Amniotic stem cell (primary cell): ENCODE measurements around the gene USP3.

Experiments
- DNase-seq: peaks from one replicate; lab custom pipeline; 2025; lab: John Stamatoyannopoulos, UW

The USP3 gene

GRCh38 chr15:63497642-63498467, 6.5 kb upstream of the USP3 start:
- no peak for DNase-seq

- no peak for DNase-seq
Measured at GRCh38 chr15:63499175-63499549, 5.2 kb upstream of the USP3 start.

GRCh38 chr15:63499611-63500010, 4.8 kb upstream of the USP3 start:
- no peak for DNase-seq

- no peak for DNase-seq
Measured at GRCh38 chr15:63500265-63501250, 3.8 kb upstream of the USP3 start.

- peak; percentile 67 for DNase-seq
Measured at GRCh38 chr15:63501256-63502089, 2.9 kb upstream of the USP3 start.

DNA sequence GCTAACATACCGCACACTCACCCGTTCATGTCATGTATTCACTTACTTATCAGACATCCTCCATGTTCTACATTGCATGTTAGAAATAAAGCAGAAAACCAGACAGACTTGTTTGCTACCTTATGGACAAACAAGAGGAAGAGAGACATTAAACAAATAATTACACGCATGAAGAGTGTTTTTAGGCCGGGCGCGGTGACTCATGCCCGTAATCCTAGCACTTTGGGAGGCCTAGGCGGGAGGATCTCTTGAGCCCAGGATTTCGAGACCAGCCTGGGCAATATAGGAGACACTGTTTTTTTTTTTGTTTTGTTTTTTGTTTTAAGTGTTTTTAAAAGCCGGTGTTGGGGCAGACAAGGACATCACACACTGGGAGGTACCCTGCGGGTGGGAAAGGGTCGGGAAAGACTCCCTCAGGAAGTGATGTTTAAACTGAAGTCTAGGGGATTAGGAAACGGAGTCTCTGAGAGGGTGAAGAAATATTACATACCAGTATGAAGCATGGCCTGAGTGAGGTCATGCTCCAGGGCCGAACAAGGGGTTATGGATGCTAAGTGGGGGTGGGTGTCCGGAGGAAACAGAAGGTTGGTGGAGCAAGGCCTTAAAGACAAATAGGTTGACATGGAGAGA, 2.1 kb upstream of the USP3 start:
- no peak for DNase-seq

DNA sequence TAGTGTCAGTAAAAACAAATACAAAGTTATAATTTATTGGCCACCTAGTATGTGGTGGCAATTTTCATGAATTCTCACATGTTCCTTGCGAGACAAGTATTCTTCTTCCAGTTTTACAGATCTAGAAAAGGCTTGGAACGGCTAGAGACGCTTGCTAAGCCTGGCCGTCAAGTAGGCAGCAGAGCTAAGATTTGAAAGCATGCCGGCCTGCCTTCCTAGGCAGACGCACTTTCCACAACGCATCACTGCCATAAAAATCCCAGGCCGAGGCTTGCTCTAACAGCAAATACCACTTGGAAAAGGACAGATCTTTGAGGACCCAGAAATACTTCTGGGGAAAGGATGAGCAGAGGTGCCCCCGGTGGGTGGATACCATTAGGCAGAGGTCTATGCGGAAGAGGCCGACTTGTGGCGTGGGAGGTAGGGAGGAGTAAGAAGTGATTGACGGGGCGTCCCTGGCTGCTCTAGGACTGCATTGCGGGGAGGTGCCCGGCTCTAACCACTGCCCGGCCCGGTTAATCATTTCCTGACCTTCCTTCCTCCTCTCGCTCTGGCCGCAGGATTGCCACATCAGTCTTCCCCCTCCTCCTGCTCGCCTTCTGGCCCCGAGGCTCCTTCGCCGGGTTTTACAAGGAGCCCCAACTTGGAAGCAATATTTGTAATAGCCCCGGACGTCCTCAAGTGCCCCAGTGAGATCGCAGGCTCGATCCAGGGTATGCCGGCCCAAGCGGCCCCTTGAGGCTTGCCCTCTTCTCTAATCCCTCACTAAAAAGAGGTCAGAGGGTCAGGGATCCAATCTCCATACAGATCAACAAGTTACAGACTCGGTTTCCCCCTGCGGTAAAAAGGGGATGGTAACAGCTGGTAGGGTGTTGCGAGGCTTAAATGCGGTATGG, 1.3 kb upstream of the USP3 start:
- no peak for DNase-seq

DNA sequence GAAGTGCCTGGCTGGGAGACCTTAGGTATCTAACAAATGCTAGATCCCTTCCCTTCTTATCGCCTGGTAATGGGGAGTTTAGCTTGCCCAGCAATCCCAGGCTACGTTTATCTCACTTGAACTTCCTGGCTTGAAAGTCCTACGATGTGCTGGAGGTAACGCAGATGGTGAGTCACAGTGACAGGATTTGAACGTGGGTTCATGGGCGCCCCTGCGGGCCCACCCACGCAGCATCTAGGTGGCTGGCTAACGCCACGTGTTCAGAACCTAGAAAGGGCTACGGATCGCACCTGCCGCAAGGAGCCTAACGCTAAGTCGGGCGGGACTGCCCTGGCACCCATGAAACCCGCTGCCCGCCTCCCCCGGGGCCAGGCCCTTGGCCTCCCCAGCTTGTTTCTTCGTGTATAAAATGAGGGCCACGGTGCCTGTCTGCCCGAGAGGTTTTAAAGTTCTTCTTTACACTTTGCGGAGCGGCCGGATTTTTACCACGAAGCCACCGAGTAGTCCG, 600 bp upstream of the USP3 start:
- peak; percentile 53 for DNase-seq

DNA sequence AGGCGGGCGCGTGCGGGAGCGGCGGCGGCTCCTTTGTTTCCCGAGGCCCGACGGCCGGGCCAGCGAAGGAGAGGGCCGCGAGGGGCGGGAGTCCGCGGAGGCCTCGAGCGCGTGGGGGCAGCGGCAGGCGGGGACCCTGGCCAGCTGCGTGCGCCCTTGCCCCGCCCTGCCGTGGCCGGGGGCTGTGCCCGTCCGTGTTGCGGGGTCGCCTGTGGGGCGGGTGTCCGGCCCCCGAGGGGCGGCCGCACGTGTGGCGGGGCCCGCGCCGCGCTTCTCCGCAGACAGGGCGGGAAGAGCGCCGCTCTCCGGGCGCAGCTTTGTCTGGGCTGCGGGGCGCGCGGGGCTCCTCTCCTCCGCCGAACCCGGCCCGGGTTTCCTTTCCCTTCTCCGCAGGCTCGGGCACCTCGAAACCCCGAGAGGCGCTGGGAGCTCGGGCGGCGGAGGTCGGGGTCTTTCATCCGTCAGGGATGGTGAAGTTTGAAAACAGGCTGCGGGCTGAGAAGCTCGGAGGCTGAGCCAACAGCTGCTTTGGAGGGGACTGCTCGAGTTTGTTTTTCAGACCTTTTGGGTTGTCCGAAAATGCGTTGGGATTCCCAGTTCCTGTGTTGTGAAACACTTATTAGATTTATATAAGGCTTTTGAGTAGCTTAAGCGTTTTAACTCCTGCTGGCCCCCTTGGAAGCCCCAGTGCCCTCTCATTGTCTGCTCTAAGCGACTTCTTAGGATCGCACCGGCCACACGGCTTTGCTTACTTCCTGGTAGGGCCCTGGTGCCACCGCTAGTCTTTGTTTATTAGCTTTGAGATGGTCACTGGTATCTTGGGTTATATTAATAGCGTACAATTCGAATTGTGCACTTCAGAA, 817 bp downstream of the USP3 start:
- DNase-seq: peak; percentile 48

- DNase-seq: no peak
Measured at GRCh38 chr15:63505842-63506222, 1.4 kb downstream of the USP3 start.

- no peak for DNase-seq
Measured at GRCh38 chr15:63506537-63507035, 2.2 kb downstream of the USP3 start.

GRCh38 chr15:63507878-63508818, 3.8 kb downstream of the USP3 start:
- DNase-seq: no peak

DNA sequence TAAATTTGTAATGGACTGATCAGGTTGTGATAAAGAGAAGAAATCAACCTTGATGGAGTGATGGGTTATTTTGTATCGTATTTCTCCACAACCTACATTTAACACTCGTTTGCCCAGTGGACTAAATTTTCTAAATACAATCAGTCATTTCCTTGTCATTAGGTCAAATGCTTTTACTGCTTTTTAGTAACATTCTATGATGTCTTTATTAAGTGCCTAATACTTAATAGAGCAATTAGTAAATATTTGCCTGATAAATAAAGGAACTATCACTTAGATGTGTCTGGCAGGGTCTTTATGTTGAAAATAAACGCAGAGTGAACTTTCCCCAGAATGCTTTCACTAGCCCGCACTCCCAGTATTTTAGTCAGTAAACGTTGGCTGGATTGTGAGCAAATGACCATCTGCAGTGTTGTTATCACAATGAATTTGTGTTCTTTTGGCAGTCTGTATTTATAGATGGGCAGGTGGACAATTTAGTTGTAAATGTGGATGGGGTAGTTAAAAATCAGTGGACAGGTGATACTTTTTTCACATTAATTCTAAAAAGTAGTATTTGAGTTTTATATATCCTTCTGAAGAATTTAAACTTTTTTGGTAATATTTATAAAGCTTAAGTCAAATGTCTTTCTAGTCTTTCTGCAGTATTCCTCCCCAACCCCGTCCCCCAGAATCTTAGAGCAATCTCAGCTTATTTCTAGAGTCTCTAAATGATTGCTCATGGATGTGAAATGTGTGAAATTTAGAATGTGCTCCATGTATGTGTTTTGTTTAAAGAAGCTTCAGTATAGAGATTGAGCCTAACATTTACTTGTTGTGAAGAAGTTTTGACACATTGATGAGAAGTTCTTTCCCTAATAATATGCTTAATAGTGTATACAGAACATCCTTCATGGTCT, 4.9 kb downstream of the USP3 start:
- no peak for DNase-seq

GRCh38 chr15:63509955-63510940, 5.9 kb downstream of the USP3 start:
- no peak for DNase-seq

DNA sequence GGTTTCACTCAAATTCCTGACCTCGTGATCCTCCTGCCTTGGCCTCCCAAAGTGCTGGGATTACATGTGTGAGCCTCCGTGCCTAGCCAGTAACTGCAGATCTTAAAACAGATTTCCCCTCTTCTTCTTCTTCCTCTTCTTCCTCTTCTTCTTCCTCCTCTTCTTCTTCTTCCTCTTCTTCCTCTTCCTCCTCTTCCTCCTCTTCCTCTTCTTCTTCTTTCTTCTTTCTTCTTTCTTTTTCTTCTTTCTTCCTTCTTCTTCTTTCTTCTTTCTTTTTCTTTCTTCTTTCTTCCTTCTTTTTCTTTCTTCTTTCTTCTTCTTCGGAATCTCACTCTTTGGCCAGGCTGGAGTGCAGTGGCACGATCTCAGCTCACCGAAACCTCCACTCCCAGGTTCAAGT, 7.8 kb downstream of the USP3 start:
- DNase-seq: no peak

- DNase-seq: no peak
Measured at GRCh38 chr15:63513271-63513670, 8.9 kb downstream of the USP3 start.
